Lower lobe of right lung (tissue), 2 donors: ENCODE results near the gene WRNIP1. TPM values are rescaled to one million over a fixed set of nuclear protein-coding genes. Genes with fewer than 3 reads are reported as not detected.

Source experiments
- ATAC-seq, 2 donors: fragments of 200-7000 bp; cut with Tn5 transposase; one replicate each; pipeline ENCODE4 v1.9.1; 2020 to 2022; ENCODE audit warnings: mild to moderate bottlenecking in 2 of 2, moderate library complexity in 2 of 2
- DNase-seq: peaks from one replicate; pipeline ENCODE4 v3.0.0-alpha.2; 2020
- H3K27ac ChIP-seq: fragments of 200-600 bp; one replicate; pipeline ENCODE4 v1.8.0; 2022
- H3K27me3 ChIP-seq: fragments of 200-600 bp; one replicate; pipeline ENCODE4 v1.8.0; 2022; ENCODE audit warnings: low read depth
- H3K36me3 ChIP-seq: fragments of 200-600 bp; one replicate; pipeline ENCODE4 v1.8.0; 2022; ENCODE audit warnings: mild to moderate bottlenecking
- H3K4me1 ChIP-seq: fragments of 200-600 bp; one replicate; pipeline ENCODE4 v1.8.0; 2022
- H3K4me3 ChIP-seq: fragments of 200-600 bp; one replicate; pipeline ENCODE4 v1.8.0; 2022; ENCODE audit warnings: mild to moderate bottlenecking
- H3K9me3 ChIP-seq: fragments of 200-600 bp; one replicate; pipeline ENCODE4 v1.8.0; 2022
- CTCF ChIP-seq: fragments of 200-600 bp; IDR thresholded peaks from one replicate; pipeline ENCODE4 v1.8.0; 2022; ENCODE audit warnings: antibody characterized with exemption, mild to moderate bottlenecking
- intact Hi-C: fragments of 100-400 bp; cut with DNase I; formaldehyde crosslinking; loops from one replicate; pipeline ENCODE4 v1.11.0; 2022
- total RNA-seq: library from RNA; stranded (reverse); fragmentation: NEBNext Ultra II Directional; extraction: Animal tissue kit (Norgen Biotek cat#: 25700); gene quantifications from one replicate; pipeline ENCODE4 v1.2.1, GENCODE V29; 2021
- donor health status: DM: no; HTN: yes; CAD: no; lungs with severe emphysema.

WRNIP1 gene
- total RNA-seq, 1 donor from 2014 or later = 45.1 TPM

GRCh38 chr6:2719093-2719455 is 46.1 kb upstream of the WRNIP1 start:
- Histone ChIP-seq H3K4me1 (no peaks in the 10 kb centered on the region), H3K27ac (no peak overlapping the region), H3K9me3 (no peaks in the 10 kb centered on the region), H3K4me3 (no peak overlapping the region), H3K27me3 (no peaks in the 10 kb centered on the region), H3K36me3 (no peaks in the 10 kb centered on the region)
- no peak for TF ChIP-seq CTCF
- intact Hi-C loops = no loop called here
- ATAC-seq (no peak), DNase-seq (no peak)

- DNase-seq = no peak
- H3K9me3 ChIP-seq = no peaks in the 10 kb centered on the region
- no peak overlapping the region for H3K4me3 ChIP-seq
- no peak for ATAC-seq
- no peaks in the 10 kb centered on the region for H3K27me3 ChIP-seq
- H3K27ac ChIP-seq = no peak overlapping the region
- no peak for TF ChIP-seq CTCF
- no peaks in the 10 kb centered on the region for H3K36me3 ChIP-seq
- intact Hi-C loops = no loop called here
- H3K4me1 ChIP-seq = no peaks in the 10 kb centered on the region
Measured at GRCh38 chr6:2721219-2721618, 44.0 kb upstream of the WRNIP1 start.

- TF ChIP-seq CTCF = no peak
- H3K27ac ChIP-seq = no peak overlapping the region
- H3K4me1 ChIP-seq = no peaks in the 10 kb centered on the region
- intact Hi-C loops = no loop called here
- no peaks in the 10 kb centered on the region for H3K9me3 ChIP-seq
- H3K4me3 ChIP-seq = no peak overlapping the region
- no peak for DNase-seq
- no peak for ATAC-seq
- no peaks in the 10 kb centered on the region for H3K36me3 ChIP-seq
- no peaks in the 10 kb centered on the region for H3K27me3 ChIP-seq
Measured at GRCh38 chr6:2725364-2725988, 39.7 kb upstream of the WRNIP1 start.

- Histone ChIP-seq H3K27me3 (no peaks in the 10 kb centered on the region), H3K27ac (no peak overlapping the region)
- no peak for DNase-seq
Measured at GRCh38 chr6:2725999-2726567, 39.1 kb upstream of the WRNIP1 start.

GRCh38 chr6:2729921-2730320 is 35.3 kb upstream of the WRNIP1 start:
- Histone ChIP-seq H3K9me3 (no peaks in the 10 kb centered on the region), H3K36me3 (no peaks in the 10 kb centered on the region), H3K27ac (no peak overlapping the region), H3K27me3 (no peaks in the 10 kb centered on the region), H3K4me1 (peaks cover 17% of the 10 kb centered on the region), H3K4me3 (no peak overlapping the region)
- ATAC-seq (no peak), DNase-seq (no peak)
- TF ChIP-seq CTCF = no peak
- intact Hi-C loops = no loop called here

More at GRCh38 chr6:2725999-2726567, 39.1 kb upstream of the WRNIP1 start:
- H3K9me3 ChIP-seq = no peaks in the 10 kb centered on the region
- no peaks in the 10 kb centered on the region for H3K4me1 ChIP-seq
- ATAC-seq = peak; percentile 53 to 59
- no peak overlapping the region for H3K4me3 ChIP-seq
- TF ChIP-seq CTCF = no peak
- intact Hi-C loops = no loop called here
- no peaks in the 10 kb centered on the region for H3K36me3 ChIP-seq
